Heart right ventricle (tissue), 16 donors: ENCODE results near the gene AOX1. TPM values are rescaled to one million over a fixed set of nuclear protein-coding genes. Genes with fewer than 3 reads are reported as not detected.
A peak's percentile ranks its signal among the peaks of the same experiment; 100 is the strongest.
"Not testable (repeated sequence)": the region's sequence is repeated elsewhere in the genome, so short reads cannot be mapped to it uniquely, and the experiment has no call there.

Experiments
- ATAC-seq, 8 donors: fragments of 200-7000 bp; cut with Tn5 transposase; one replicate each; pipeline ENCODE4 v1.9.1; 2020; ENCODE audit warnings: mild to moderate bottlenecking in 8 of 8, moderate library complexity in 8 of 8, moderate number of reproducible peaks in 1 of 8
- DNase-seq, 2 donors: peaks; one replicate each; pipeline ENCODE4 v3.0.0-alpha.2; 2020
- H3K27ac ChIP-seq, 10 donors: fragments of 200-600 bp; sonication (generic) in 2 of 10; one replicate each; pipeline versions ENCODE4 v1.5.0 to v1.8.0; 2020 to 2022; ENCODE audit warnings: mild to moderate bottlenecking in 3 of 10
- H3K27me3 ChIP-seq, 7 donors: fragments of 200-600 bp; one replicate each; pipeline ENCODE4 v1.8.0; 2021 to 2022; ENCODE audit warnings: mild to moderate bottlenecking in 2 of 7
- H3K36me3 ChIP-seq, 9 donors: fragments of 200-600 bp; sonication (generic) in 1 of 9; one replicate each; pipeline versions ENCODE4 v1.5.0 to v1.8.0; 2020 to 2022; ENCODE audit warnings: mild to moderate bottlenecking in 2 of 9
- H3K4me1 ChIP-seq, 9 donors: fragments of 200-600 bp; sonication (generic) in 1 of 9; one replicate each; pipeline versions ENCODE4 v1.5.0 to v1.8.0; 2020 to 2022; ENCODE audit warnings: mild to moderate bottlenecking in 4 of 9
- H3K4me3 ChIP-seq, 10 donors: fragments of 200-600 bp; sonication (generic) in 2 of 10; one replicate each; pipeline versions ENCODE4 v1.5.0 to v1.8.0; 2020 to 2022; ENCODE audit warnings: mild to moderate bottlenecking in 7 of 10, moderate library complexity in 2 of 10
- H3K9me3 ChIP-seq, 11 donors: fragments of 200-600 bp in 10 of 11; sonication (generic) in 2 of 11; one replicate each; pipeline versions ENCODE4 v1.5.0 to v1.8.0; 2013 to 2022; ENCODE audit warnings: mild to moderate bottlenecking in 2 of 11, control low read depth in 1 of 11, moderate library complexity in 1 of 11
- WGBS, 2 donors: extraction: QIAGEN DNeasy Blood & Tissue Kit; methylation state at CpG; one replicate each; pipeline ENCODE4 v1.1.7; 2013; ENCODE audit warnings: inconsistent platforms in 1 of 2; 5-methylcytosine and 5-hydroxymethylcytosine counted together
- intact Hi-C, 10 donors: fragments of 100-400 bp; cut with DNase I; formaldehyde crosslinking; loops; one replicate each; pipeline versions ENCODE4 v1.11.1 to v1.14.2; 2022
- polyA plus RNA-seq, 2 donors: library from polyadenylated mRNA; stranded (reverse); fragments of 200-250 nt; gene quantifications; one replicate each; pipeline ENCODE4 v1.2.3, GENCODE V29; 2013
- total RNA-seq, 10 donors: library from RNA; stranded (reverse); fragmentation: NEBNext Ultra II Directional in 3 of 10; extraction: Animal tissue kit (Norgen Biotek cat#: 25700) in 3 of 10; gene quantifications; one replicate each; pipeline versions ENCODE4 v1.2.1 to v1.2.4, GENCODE V29; 2021 to 2023
- TF ChIP-seq, protein P1 (sequence below), 9 donors: fragments of 200-600 bp; sonication (generic) in 2 of 9; IDR thresholded peaks; one replicate each; pipeline versions ENCODE4 v1.5.0 to v1.8.0; 2021 to 2022; ENCODE audit warnings: antibody characterized with exemption in 9 of 9, mild to moderate bottlenecking in 5 of 9, moderate library complexity in 1 of 9
- donor health status: Arrhythmogenic right ventricular cardiomyopathy.
- donor health status: ischemic (EF 13 %, LVEDD 7.1; RV severe dilation, severe dysfunction).
- donor health status: healthy with polysubstance abuse.
- donor health status: DM: no; HTN: yes; CAD: no.
- donor health status: DM: no; HTN: no; CAD: no.
- donor health status: ischemic (EF 25% LVEDD 6.9; RV normal size, moderate dysfunction).
- donor health status: ischemic (EF 25% LVEDD 5.7; RV mildly dilated, moderate dysfunction).
- donor health status: healthy.
- donor health status: DM: yes; HTN: yes; CAD: no.
- donor health status: Ischemic cardiomyopathy.
- donor health status: ischemic (EF 35%, LVEDD 5.7; RV mildly dilated, moderate dysfunction).
- donor health status: nonischemic (EF 11% LVEDD 7.7; RV severe dilation, severe dysfunction).
- donor health status: DM: yes; HTN: yes; CAD: no.
- donor health status: PGD.
- donor health status: ischemic (EF 29% LVEDD 5.4; RV normal size, mild dysfunction).
- donor health status: nonischemic (EF 23%, LVEDD 6.1; RV moderate dilation, normal function).

The AOX1 gene
- total and polyA plus RNA-seq, 12 donors: 0.72 to 22.3 (median 2.6) TPM

DNA sequence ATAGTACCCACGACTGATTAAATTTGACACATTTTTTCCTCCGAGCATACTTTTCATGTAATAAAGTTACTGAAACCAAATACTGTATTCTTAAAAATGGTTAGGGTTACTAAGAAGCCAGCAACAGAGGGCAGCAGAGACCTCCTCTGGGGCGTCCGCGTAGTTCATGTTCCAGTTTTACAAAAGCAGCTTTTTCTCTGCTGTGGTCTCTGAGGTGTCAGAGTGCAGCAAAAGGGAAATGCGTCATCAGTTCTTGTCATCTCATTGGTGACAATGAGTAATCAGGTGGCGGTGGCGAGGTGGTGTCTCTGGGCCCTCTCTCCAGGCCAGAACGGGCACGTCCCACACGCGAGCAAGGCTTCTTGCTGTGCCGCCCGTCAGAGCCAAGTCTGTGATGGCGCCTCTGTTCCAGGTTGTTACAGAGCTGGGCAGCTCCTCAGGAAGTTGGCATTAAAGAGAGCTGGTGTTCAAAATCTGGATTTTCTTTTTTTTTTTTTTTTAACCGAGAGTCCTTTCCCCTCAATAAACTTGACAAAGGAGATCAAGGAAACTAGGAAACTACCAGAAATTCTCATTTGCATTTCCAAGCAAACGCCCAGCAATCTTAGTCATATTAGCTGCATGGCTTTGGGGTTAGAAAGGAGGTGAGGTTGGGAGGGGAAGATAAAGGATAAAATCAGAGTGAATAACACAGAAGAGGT is 127.3 kb downstream of the AOX1 start:
- intact Hi-C loops: loop anchor here (1.0 to 5.0 kb wide), 6 partner anchors 94 to 176 kb away; partner anchors contain the start of genes BZW1 (in 8 of the 10), NIF3L1 (in 1 of the 10) and PPIL3 (in 1 of the 10)
- H3K27ac ChIP-seq: peak overlapping the region in 9 of 10 donors; percentile 22 to 87 (median 63)
- no peaks in the 10 kb centered on the region for H3K9me3 ChIP-seq
- peaks cover 0 to 11% (median 0%) of the 10 kb centered on the region in 9 donors for H3K4me1 ChIP-seq
- H3K27me3 ChIP-seq: peaks cover 0 to 4% (median 0%) of the 10 kb centered on the region in 7 donors
- peak overlapping the region in 9 of 10 donors; percentile 10 to 56 (median 40) for H3K4me3 ChIP-seq
- no peaks in the 10 kb centered on the region for H3K36me3 ChIP-seq
- DNase-seq: peak; percentile 75 to 87
- WGBS, 2 donors: 6 to 7% methylated on average over 17 of the region's 17 CpGs
- peak; percentile 95 to 98 (median 98) for ATAC-seq
- TF ChIP-seq, protein P1, sequence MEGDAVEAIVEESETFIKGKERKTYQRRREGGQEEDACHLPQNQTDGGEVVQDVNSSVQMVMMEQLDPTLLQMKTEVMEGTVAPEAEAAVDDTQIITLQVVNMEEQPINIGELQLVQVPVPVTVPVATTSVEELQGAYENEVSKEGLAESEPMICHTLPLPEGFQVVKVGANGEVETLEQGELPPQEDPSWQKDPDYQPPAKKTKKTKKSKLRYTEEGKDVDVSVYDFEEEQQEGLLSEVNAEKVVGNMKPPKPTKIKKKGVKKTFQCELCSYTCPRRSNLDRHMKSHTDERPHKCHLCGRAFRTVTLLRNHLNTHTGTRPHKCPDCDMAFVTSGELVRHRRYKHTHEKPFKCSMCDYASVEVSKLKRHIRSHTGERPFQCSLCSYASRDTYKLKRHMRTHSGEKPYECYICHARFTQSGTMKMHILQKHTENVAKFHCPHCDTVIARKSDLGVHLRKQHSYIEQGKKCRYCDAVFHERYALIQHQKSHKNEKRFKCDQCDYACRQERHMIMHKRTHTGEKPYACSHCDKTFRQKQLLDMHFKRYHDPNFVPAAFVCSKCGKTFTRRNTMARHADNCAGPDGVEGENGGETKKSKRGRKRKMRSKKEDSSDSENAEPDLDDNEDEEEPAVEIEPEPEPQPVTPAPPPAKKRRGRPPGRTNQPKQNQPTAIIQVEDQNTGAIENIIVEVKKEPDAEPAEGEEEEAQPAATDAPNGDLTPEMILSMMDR (IDR thresholded peaks at IDR 0.05): peak; percentile 69 to 94 (median 87)

DNA sequence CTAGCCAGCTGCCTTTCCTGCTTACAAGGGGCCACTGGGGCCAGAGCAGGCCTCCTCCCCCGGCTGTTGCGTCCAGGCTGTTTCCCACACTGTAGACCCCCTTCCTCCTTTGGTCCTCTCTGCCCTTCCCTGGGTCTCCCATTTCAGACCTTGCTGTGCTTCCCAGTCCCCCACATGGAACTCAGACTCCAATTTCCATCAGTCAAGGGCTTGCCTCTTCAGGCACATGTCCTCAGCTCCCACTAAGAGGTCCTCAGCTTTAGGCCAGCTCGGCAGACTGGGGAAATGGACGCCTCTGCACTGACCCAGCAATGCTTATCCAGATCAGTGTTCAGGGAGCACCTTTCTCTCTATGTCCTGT is 127.9 kb downstream of the AOX1 start:
- peak overlapping the region in 5 of 10 donors; percentile 36 to 56 (median 46) for H3K4me3 ChIP-seq
- DNase-seq: no peak
- no peaks in the 10 kb centered on the region for H3K36me3 ChIP-seq
- ATAC-seq: peak in 5 of 8 donors; percentile 5 to 57 (median 11)
- H3K4me1 ChIP-seq: peaks cover 0 to 11% (median 0%) of the 10 kb centered on the region in 9 donors
- TF ChIP-seq, protein P1 (IDR thresholded peaks at IDR 0.05): no peak
- 85 to 86% methylated on average over 4 of the region's 4 CpGs for WGBS, 2 donors
- H3K9me3 ChIP-seq: no peaks in the 10 kb centered on the region
- H3K27ac ChIP-seq: peak overlapping the region in 8 of 10 donors; percentile 22 to 87 (median 65)
- intact Hi-C loops: loop anchor here (1.0 to 5.0 kb wide), 6 partner anchors 94 to 176 kb away; partner anchors contain the start of genes BZW1 (in 8 of the 10), NIF3L1 (in 1 of the 10) and PPIL3 (in 1 of the 10)
- peaks cover 0 to 5% (median 0%) of the 10 kb centered on the region in 7 donors for H3K27me3 ChIP-seq

DNA sequence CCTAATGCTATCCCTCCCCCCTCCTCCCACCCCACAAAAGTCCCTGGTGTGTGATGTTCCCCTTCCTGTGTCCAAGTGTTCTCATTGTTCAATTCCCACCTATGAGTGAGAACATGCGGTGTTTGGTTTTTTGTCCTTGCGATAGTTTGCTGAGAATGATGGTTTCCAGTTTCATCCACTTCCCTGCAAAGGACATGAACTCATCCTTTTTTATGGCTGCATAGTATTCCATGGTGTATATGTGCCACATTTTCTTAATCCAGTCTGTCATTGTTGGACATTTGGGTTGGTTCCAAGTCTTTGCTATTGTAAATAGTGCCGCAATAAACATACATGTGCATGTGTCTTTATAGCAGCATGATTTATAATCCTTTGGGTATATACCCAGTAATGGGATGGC is 129.2 kb downstream of the AOX1 start:
- peaks cover 0 to 11% (median 0%) of the 10 kb centered on the region in 9 donors for H3K4me1 ChIP-seq
- intact Hi-C loops, H3K27me3 ChIP-seq, H3K36me3 ChIP-seq, H3K9me3 ChIP-seq, DNase-seq, ATAC-seq, H3K4me3 ChIP-seq, H3K27ac ChIP-seq: not testable (repeated sequence)
- 98 to 100% methylated on average over 3 of the region's 3 CpGs for WGBS, 2 donors

DNA sequence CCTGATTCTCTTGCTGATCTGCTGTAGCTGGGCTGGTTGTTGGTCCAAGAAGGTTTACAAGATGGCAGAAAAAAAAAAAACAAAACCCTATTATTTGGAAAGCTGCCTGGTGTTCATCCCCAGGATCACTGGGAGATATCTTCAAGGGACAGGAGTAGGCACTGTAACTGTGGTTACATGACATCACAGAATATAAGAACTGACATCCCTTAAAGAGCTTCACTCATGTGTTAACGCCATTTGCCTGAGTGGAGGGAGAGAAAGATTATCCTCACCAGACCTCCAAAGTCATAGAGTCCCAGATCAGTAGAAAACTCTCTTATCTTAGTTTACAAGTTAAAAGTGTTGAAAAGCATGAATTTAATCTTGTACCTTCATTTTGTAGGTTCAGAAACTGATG is 130.6 kb downstream of the AOX1 start:
- Histone ChIP-seq H3K36me3 (no peaks in the 10 kb centered on the region), H3K27me3 (peaks cover 0 to 5% (median 0%) of the 10 kb centered on the region in 7 donors), H3K4me1 (peaks cover 0 to 11% (median 0%) of the 10 kb centered on the region in 9 donors), H3K4me3 (no peak overlapping the region), H3K27ac (no peak overlapping the region), H3K9me3 (peaks cover 0 to 9% (median 0%) of the 10 kb centered on the region in 11 donors)
- TF ChIP-seq, protein P1 (IDR thresholded peaks at IDR 0.05): no peak
- WGBS, 2 donors: 62 to 70% methylated on average over 1 of the region's 1 CpG
- intact Hi-C loops: no loop called here
- no peak for ATAC-seq
- DNase-seq: no peak

Other genes starting within 250 kb of the AOX1 start
- 10 to 100 TPM in 5 of 10 donors, 1 to 10 TPM in 5; 9.5 to 16.5 (median 10.3) TPM for gene KCTD18, start 75.9 kb upstream of the AOX1 start, total RNA-seq
- gene KCTD18, start 75.9 kb upstream of the AOX1 start, polyA plus RNA-seq: 1 to 10 TPM; 5.0 to 5.9 TPM
- gene SGO2, start 59.8 kb upstream of the AOX1 start, total RNA-seq: 1 to 10 TPM in 7 of 10 donors, under 1 TPM in 3; 0.64 to 2.9 (median 1.1) TPM
- gene SGO2, start 59.8 kb upstream of the AOX1 start, polyA plus RNA-seq: under 1 TPM; 0.59 to 0.90 TPM
- gene BZW1, start 225.9 kb downstream of the AOX1 start, total RNA-seq: 100 to 1,000 TPM in 2 of 10 donors, 10 to 100 TPM in 8; 62.5 to 133 (median 77.2) TPM
- 10 to 100 TPM; 15.4 to 53.2 TPM for gene BZW1, start 225.9 kb downstream of the AOX1 start, polyA plus RNA-seq